HPDE6-E6E7 (cell line): Measurements from ENCODE around the gene ABL2.
"Not testable (repeated sequence)": the region's sequence is repeated elsewhere in the genome, so short reads cannot be mapped to it uniquely, and the experiment has no call there.

Experiments
- DNase-seq: peaks from one replicate; pipeline ENCODE4 v3.0.0; 2011; ENCODE audit warnings: missing footprints; ENCODE audit errors: extremely low spot score

ABL2 gene

DNA sequence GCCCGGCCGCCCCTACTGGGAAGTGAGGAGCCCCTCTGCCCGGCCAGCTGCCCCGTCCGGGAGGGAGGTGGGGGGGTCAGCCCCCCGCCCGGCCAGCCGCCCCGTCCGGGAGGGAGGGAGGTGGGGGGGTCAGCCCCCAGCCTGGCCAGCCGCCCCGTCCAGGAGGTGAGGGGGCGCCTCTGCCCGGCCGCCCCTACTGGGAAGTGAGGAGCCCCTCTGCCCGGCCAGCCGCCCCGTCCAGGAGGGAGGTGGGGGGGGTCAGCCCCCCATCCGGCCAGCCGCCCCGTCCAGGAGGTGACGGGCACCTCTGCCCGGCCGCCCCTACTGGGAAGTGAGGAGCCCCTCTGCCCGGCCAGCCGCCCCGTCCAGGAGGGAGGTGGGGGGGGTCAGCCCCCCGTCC is 93.8 kb downstream of the ABL2 start:
- DNase-seq, result not testable (repeated sequence)

DNA sequence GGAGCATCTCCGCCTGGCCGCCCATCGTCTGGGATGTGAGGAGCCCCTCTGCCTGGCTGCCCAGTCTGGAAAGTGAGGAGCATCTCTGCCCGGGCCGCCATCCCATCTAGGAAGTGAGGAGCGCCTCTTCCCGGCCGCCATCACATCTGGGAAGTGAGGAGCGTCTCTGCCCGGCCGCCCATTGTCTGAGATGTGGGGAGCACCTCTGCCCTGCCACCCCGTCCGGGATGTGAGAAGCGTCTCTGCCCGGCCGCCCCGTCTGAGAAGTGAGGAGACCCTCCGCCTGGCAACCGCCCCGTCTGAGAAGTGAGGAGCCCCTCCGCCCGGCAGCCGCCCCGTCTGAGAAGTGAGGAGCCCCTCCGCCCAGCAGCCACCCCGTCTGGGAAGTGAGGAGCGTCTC is 94.3 kb downstream of the ABL2 start:
- DNase-seq, result not testable (repeated sequence)

DNA sequence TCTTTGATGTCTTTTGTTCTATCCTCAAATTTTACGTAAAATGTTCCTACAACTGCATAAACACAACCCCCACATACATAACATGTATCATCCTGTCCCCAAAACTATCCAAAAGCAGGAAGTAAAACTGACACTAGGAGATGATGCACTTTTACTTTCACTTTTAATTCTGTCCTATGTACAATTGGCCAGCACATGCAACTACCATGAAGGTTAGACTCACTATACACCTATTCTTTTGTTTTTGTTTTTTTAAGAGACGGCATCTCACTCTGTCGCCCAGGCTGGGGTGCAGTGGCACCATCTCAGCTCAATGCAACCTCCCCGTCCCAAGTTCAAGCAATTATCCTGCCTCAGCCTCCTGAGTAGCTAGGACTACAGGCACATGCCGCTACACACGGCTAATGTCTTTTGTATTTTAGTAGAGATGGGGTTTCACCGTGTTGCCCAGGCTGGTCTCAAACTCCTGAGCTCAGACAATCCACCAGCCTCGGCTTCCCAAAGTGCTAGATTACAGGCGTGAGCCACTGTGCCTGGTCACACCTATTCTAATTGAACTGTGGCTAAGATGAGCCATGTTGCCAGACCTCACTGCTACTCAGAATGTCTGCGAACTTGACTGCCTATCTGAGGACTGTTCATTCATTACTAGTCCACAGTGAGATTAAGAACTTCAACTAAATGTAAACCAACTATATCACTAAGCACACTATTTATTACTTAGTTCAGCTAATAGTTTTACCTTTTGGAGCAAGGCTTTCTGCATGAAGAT is 99.6 kb downstream of the ABL2 start:
- no peak for DNase-seq

DNA sequence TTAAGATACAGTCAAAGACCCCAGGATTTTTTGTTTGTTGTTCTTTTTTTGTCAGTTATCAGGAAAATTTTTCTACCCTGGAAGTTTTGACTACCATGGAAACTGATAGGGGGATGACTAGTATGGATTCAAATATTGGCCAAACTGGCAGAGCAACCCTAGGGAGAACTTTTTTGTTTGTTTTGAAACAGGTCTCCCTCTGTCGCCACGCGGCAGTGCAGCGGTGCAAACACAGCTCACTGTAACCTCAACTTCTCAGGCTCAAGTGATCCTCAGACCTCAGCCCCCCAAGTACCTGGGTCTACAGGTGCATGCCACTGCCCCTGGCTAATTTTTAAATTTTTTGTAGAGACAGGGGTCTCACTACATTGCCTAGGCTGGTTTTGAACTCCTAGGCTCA is 101.0 kb downstream of the ABL2 start:
- no peak for DNase-seq

DNA sequence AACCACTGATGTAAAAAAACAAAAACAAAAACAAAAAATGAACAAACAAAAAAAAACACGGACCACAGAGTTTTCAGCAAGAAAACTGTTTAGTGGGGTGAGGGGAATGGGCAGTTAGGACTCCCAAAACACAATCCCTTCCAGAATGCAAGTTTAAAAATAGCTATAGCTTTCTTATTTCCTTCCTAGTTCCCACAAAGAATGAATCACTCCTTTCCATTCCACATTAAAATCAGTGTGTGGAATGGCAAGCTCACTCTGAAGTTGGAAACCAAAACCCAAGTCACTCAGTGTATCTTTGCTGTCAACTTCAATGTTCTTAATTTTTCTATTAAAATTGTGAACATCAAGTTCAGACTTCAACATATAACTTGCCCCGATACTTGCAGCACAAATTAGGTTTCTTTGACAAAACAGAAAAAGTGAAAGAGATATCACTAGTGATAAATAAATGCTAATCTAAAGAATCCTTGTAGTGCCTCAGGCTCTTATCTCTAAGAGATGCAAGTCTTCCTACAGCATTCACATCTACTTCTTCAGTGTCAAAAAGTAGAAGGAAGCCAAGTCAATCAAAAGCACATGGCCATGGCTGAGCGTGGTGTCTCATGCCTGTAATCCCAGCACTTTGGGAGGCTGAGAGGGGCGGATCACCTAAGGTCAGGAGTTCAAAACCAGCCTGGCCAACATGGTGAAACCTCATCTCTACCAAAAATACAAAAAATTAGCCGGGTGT is 102.1 kb downstream of the ABL2 start:
- no peak for DNase-seq

DNA sequence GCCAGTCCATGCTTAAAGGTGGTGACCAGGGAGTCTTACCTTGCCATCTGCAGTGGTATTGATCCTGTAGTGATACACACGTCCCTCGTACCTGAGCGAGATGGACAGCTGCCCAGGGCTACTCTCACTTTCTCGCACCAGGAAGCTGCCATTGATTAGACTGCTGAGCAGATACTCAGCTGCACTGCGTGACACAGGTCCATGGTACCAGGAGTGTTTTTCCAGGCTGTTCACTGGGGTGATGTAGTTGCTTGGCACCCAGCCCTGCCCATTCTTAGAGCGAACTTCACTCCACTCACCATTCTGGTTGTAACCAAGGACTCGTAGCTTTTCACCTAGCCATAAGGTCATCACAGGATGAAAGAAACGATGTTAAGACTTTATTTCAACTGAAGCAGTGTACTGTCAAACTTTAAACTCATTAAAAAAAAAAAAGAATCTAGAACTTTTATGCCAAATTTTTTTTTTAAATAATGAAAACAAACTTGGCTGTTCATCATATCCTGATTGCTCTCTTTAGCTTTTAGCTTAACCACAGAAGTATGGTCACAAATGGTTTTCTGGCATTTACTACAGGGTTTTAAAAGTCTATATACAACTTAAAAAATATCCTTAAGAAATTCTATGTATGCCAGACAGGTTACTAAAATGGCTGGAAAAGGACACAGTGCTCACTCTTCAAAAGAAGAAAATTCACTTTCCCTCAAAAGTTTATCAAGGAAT is 103.0 kb downstream of the ABL2 start:
- no peak for DNase-seq

DNA sequence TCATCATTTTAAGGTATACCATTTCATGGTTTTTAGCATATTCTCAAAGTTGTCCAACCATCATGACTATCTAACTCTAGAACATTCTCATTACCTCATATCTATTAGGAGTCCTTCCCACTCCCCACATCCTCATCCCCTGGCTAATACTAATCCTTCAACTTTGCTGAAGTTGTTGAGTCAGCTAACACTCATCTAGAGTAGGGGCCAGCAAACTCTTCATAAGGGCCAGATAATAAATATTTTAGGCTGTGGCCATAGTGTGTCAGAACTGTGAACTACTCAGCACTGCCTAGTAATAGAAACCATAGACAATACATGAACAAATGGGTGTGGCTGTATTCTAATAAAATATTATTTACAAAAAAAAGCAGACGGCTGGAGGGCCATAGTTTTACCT is 104.6 kb downstream of the ABL2 start:
- DNase-seq, result no peak

DNA sequence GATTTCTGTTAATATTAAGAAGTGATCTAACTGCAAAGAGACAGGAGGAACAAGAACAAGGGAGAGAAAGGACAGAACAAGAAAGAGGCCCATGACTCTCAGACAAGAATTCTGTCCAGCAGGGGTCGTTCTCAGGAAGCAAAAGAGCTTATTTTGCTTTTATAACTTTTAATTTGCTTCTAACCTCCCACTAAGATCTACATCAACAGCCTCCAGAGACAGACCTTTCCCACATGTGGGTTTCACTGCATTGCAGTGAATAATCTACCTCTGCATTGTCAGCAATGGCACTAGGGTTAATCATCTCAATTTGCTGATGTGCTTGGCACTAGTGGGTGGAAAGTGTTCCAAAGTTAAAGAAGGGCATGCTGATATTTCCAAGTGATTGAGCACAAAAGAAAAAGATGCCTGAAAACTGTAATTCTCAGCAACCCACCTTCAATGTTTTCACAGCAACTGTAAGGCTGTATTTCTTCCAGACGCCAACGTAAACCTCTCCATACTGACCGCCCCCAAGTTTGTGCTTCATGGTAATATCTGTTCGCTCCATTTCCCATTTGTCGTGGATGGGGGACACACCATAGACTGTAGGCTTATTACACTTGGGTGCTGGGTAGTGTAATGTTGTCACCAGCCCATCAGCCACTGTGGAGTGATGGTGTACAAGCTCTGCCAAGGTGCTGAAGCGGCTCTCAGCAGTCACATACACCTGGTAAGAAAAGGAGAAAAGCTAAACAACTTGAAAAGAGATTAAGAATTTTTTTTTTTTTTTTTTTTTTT is 108.1 kb downstream of the ABL2 start:
- no peak for DNase-seq

DNA sequence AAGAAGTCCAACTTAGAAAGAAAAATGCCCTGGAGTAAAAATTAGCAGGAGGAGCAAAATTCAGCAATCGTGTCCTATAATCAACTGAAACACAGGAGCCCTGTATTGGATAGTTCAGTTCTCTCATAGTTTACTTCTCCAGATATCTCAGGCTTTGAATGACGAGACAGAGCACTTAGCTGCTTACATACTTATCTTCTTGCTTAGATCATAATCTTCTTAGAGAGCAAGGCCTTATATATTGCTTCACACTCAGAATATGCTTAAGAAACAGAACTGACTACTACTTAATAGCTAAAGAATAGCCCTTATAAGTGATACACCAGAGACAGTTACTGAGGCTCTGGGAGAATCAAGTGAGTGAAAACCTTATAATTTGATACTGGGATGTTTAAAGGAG is 108.7 kb downstream of the ABL2 start:
- DNase-seq, result no peak

DNA sequence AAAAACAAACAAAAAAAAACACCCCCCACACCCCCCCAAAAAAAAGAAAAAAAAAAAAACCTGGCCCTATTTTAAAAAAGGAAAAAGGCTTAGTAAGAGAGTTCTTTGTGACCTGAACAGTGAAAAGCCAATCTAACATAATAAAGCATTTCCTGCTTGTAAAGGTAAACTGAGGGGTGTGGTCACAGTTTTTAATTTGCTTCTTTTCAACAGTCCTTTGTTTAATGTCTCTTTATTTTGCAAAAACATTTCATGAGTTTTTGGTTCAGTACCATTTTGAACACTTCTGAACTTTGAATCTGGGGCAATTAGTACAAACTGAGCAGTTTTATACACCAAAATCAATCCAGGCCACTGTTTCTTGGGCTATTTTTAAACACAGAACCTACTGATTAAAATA is 110.0 kb downstream of the ABL2 start:
- DNase-seq, result no peak

DNA sequence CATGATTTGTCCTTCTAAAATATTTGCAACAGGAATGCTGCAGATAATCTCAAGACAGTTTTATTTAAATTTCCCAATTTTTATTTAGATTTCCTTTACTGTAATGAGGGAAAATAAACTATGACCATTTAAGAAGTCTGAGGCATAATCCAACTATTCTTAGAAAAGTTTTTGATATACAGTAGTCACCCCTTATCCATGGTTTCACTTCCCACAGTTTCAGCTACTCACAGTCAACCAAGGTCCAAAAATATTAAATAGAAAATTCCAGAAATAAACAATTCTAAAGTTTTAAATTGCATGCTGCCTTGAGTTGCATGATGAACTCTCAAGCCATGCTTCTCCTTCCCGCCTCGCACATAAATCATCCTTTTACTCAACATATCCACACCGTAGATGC is 114.3 kb downstream of the ABL2 start:
- DNase-seq, result no peak

DNA sequence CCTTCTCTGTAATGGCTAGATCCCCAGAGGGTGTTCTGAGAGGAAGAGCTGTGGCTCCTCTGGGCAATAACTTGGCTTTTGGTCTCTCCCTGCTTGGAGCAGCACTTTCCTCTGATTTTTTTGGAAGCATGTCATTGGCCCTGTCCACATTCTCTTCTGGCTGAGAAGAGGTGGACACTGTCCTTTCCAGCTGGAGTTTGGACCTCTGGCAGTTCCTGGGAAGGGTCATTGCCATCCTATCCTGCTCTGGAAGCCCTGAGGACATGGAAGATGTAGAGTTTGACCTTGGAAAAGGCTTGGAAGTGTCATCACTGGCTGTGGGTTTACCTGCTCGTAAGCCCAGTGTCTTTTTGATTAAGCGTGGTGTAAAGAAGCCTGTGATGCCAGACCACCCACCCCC is 120.8 kb downstream of the ABL2 start:
- DNase-seq, result no peak

DNA sequence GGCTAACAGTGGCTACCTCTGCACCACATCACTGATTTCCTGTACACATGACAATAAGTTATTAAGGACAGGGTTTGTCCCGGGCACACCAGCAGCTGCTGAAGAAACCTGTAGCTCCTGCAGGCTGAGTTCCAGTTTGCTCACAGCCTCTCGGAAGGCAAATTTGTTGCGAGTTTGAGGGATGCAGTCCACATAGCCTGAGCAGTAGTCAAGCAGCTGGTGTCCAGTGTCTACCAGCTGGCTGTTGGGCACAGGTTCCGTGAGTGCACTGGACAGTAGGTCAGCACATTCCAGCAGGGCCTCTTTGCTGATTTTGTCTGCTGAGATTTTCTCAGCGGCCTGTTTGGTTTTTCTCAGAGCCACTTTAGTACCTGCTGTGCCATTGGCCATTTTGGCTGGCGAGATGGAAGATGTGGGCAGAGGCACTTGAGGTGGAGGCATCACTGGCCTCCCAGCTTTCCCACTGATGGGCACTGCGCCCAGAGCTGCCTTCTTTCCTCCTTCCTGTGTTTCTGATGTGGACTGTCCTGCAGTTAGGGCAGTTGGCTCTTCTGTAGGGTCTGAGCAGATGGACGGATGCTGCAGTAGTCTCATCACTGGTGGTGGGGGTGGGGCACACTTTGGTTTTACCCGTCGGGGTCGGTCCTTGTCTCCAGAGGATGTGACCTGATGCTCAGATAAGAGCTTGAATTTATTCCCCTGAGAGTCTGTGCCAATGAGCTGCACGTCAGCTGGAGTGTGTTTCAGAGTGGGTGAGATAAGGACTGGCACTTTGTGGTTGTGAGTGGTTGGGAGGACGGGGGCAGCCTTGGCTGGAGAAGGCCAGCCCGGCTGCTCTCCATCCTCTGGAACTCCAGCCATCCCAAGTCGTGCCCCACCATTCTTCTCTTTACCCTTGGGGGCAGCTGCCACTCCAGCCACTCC is 121.5 kb downstream of the ABL2 start:
- no peak for DNase-seq

DNA sequence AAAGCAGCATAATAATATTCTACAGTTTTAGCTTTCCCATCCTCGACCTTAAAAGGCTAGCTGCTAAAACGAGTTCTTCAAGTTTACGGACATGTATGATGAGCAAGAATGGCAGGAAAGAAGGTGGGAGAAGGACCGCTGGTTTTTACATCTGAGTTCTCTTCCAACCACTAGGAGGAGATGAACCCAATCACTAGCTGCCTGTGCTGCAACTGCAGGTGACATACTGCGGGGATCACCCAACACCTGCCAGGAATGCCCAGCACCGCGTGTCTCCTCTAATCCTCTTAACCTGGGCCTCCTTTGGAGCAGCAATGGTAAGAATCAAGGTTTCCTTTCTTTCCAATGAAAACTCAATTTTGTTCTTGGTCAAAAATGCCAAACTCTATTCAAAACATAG is 124.1 kb downstream of the ABL2 start:
- DNase-seq, result peak; percentile 54

DNA sequence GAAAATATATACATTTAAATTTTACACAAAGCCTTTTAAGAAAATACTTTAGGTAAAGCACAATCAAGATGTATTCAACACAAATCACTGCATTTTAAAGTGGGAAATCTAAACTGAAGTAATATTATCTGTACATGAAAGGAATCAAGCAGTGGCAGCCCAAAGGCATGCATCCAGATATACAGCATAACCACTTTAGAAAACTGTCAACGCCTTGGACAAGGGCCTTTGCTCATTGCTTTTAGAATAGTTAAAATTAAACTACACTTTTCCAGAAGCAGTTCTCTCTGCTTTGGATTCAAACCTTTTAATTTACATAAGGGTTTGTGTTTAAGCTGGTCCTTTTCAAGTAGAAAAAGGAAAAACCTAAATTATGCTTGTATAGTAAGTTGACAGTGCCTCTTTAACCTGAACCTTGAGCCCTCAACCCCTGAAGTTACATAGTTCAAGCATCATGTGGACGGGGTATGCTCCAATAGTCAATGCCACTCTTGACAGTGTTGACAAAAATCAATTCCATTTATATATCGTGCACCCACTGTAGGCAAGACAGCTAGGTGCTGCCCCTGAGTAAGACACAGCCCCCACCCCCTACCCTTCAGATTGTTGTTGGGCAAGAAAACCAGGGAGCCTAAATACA is 124.7 kb downstream of the ABL2 start:
- DNase-seq, result no peak

DNA sequence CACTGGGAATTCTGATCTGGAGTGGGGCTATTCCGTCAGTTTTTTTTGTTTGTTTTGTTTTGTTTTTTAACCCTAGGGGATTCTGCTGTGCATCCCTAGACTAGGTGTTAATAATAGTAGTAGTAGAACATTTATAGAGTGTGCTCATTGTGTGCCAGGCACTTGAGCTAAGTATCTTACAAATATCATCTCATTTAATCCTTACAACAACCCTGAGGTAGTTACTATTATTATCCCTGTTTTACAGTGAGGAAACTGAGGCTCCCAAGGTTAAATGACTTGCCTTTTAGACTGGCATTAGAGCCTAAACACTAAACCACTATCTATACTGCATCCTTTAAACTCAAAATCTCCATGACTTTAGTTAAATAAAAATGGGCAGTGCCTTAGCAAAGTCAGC is 125.5 kb downstream of the ABL2 start:
- no peak for DNase-seq

DNA sequence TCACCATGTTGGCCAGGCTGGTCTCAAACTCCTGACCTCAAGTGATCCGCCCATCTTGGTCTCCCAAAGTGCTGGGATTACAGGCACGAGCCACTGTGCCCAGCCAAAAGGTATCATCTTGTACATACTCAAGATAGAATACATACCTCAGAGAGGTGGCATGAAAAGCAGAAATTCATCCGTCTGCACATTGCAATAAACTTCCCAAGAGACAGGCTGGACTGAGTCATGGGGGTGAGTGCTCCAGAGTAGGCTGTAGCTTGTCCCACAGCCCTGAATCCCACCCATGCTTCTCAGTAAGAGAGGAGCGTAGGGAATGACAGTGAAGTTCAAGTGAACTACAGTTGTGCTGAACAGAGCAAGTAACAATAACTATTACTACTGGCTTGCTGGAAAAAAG is 127.9 kb downstream of the ABL2 start:
- no peak for DNase-seq

DNA sequence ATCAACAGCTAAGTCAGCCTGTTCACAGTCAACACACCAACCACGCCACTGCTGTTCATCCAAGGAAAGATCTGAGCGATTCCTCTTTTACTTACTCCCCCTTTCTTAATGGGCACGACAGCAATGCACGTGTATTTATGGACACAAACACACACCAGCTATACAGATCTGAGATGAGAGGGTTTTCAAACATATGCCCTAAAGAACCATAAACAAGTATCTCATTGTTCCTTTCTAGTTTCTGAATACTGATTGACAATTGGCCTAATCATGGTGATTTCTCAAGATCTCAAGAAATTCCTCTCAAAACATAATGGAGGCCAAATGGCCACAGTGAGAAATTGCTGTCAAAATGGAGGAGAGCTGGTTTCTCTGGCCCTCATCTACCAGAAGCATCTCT is 129.6 kb downstream of the ABL2 start:
- no peak for DNase-seq

DNA sequence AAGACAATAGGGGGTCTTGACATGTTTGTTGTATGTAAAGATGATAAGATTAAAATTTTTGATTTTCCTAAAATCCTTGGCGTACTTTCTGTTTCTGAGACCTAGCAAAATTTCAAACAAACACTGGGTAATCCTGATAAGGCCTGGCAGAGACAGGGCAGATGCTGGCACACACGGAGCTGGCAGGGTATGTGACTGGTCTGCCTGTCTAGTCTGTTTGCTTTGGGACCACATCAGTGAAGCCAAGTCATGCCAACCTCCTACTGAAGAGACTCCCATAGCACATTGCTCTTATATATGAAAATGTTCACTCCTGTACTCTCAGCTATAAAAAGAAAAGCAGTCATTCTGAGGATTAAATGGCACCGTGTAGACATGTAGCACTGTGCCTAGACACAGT is 133.6 kb downstream of the ABL2 start:
- no peak for DNase-seq

DNA sequence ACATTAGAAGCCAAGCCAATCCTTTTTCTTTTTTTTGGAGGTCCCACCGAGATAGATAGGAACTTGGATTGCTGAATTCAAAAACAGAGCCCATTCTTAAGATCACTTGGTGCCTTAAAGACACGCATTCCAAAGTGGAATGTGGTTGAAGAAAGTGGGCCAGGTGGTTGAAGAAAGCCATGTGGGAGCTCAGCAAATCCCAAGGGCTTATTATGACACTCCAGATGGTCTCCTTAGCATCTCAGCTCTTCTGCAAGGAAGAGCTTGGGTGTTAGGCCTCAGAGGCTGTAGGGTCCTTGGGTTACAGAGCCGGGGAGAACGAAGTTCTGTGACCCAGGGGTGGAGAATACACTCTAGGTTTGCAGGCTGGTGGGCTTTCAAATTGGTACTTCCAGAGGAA is 134.1 kb downstream of the ABL2 start:
- DNase-seq, result no peak
